ENCODE data around the gene NFYA. TPM values are rescaled to one million over a fixed set of nuclear protein-coding genes. Genes with fewer than 3 reads are reported as not detected.

Gene NFYA
- total and polyA plus RNA-seq, 2 of the 4 experiments (the other 2 are of a cell fraction) = 10.9 to 28.5 TPM

GRCh38 chr6:41100871-41101287, 28.1 kb downstream of the NFYA start:
- Histone ChIP-seq H4K5ac (ENCODE audit: low read depth, low read length) (no peak overlapping the region), H3K9me3 (ENCODE audit: control insufficient read depth, insufficient read depth, low read length) (no peaks in the 10 kb centered on the region), H3K4me3 (ENCODE audit: insufficient read depth, low read depth, low read length) (no peak overlapping the region), H3K18ac (ENCODE audit: low read depth, low read length) (no peak overlapping the region), H2BK20ac (ENCODE audit: low read depth, low read length) (no peak overlapping the region), H3K27ac (ENCODE audit: insufficient read depth, low read length) (no peak overlapping the region), H2BK15ac (ENCODE audit: low read depth, low read length) (no peak overlapping the region), H2AFZ (replicated peaks; ENCODE audit: low read length, poor library complexity) (no peak overlapping the region), H3K56ac (ENCODE audit: extremely low read depth, insufficient read depth, low read length) (no peak overlapping the region), H3K14ac (replicated peaks; ENCODE audit: low read depth, low read length) (no peak overlapping the region), H2BK5ac (ENCODE audit: low read depth, low read length, poor library complexity, severe bottlenecking) (no peak overlapping the region), H2AK5ac (ENCODE audit: low read depth, low read length) (no peak overlapping the region), H3K79me1 (ENCODE audit: low read depth in 1 of 2, low read length in 2 of 2) (peaks cover 3 to 5% of the 10 kb centered on the region in 2 experiments), H3K4ac (ENCODE audit: low read depth, low read length) (no peak overlapping the region), H4K91ac (ENCODE audit: insufficient read depth, low read depth, low read length) (no peak overlapping the region), H3K9ac (ENCODE audit: low read depth, low read length) (no peak overlapping the region), H3K4me1 (ENCODE audit: control insufficient read depth, insufficient read depth, low read length) (peaks cover 3% of the 10 kb centered on the region; the same call in 1 of the 2 replicates), H2AK9ac (replicated peaks; ENCODE audit: low read depth, low read length, poor library complexity) (no peak overlapping the region), H3K9me1 (ENCODE audit: insufficient read depth, low read length) (peaks cover 6% of the 10 kb centered on the region; the same call in 1 of the 2 replicates), H3K36me3 (ENCODE audit: control insufficient read depth, insufficient read depth, low read length) (peaks cover 26% of the 10 kb centered on the region), H3K23ac (ENCODE audit: low read depth, low read length) (no peak overlapping the region), H2BK120ac (ENCODE audit: low read depth, low read length) (no peak overlapping the region), H4K20me1 (ENCODE audit: insufficient read depth, low read length) (no peaks in the 10 kb centered on the region), H3K4me2 (ENCODE audit: low read depth, low read length) (no peak overlapping the region), H3K27me3 (ENCODE audit: control insufficient read depth, insufficient read depth, low read length) (no peaks in the 10 kb centered on the region), H4K8ac (ENCODE audit: low read depth in 2 of 2, low read length in 2 of 2) (no peak overlapping the region)
- no TSS peak for BruUV-seq (replicated peaks)
- CTCF ChIA-PET = no interaction called here
- dilution Hi-C loops (cut with HindIII; ENCODE audit: low sequenced_read_pairs, unreplicated experiment) = no loop called here
- DNase-seq (no peak), ATAC-seq (ENCODE audit: low read depth) (no peak)
- in situ Hi-C loops (cut with MboI; ENCODE audit: low sequenced_read_pairs) = no loop called here
- TF ChIP-seq RCOR1 (IDR thresholded peaks at IDR 0.05; ENCODE audit: insufficient replicate concordance, low read length) = no peak
- TF ChIP-seq, protein P1, sequence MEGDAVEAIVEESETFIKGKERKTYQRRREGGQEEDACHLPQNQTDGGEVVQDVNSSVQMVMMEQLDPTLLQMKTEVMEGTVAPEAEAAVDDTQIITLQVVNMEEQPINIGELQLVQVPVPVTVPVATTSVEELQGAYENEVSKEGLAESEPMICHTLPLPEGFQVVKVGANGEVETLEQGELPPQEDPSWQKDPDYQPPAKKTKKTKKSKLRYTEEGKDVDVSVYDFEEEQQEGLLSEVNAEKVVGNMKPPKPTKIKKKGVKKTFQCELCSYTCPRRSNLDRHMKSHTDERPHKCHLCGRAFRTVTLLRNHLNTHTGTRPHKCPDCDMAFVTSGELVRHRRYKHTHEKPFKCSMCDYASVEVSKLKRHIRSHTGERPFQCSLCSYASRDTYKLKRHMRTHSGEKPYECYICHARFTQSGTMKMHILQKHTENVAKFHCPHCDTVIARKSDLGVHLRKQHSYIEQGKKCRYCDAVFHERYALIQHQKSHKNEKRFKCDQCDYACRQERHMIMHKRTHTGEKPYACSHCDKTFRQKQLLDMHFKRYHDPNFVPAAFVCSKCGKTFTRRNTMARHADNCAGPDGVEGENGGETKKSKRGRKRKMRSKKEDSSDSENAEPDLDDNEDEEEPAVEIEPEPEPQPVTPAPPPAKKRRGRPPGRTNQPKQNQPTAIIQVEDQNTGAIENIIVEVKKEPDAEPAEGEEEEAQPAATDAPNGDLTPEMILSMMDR (conservative IDR thresholded peaks at IDR 0.05; ENCODE audit: low read depth, low read length) = no peak
- TF ChIP-seq USF2 (IDR thresholded peaks at IDR 0.05; ENCODE audit: low read depth, low read length) = no peak
- TF ChIP-seq SMC3 (IDR thresholded peaks at IDR 0.05; ENCODE audit: low read depth, low read length) = no peak
- no peak for TF ChIP-seq ELK1 (IDR thresholded peaks at IDR 0.05; ENCODE audit: borderline replicate concordance, low read depth, low read length)
- no peak for TF ChIP-seq RAD21 (IDR thresholded peaks at IDR 0.05; ENCODE audit: low read length)
- TF ChIP-seq NFE2L2 (IDR thresholded peaks at IDR 0.05; ENCODE audit: low read depth, low read length) = no peak
- no peak for TF ChIP-seq POLR2A (IDR thresholded peaks at IDR 0.05; ENCODE audit: low read depth, low read length)
- no peak for TF ChIP-seq CHD1 (IDR thresholded peaks at IDR 0.05; ENCODE audit: low read depth, low read length)
- no peak for TF ChIP-seq CEBPB (IDR thresholded peaks at IDR 0.05; ENCODE audit: low read depth, low read length)
- TF ChIP-seq BHLHE40 (IDR thresholded peaks at IDR 0.05; ENCODE audit: low read depth, low read length) = no peak
- no peak for TF ChIP-seq MAZ (IDR thresholded peaks at IDR 0.05; ENCODE audit: borderline replicate concordance, low read depth, low read length)
- TF ChIP-seq FOS (IDR thresholded peaks at IDR 0.05; ENCODE audit: low read depth, low read length) = no peak
- TF ChIP-seq MAFK (IDR thresholded peaks at IDR 0.05; ENCODE audit: low read depth, low read length) = no peak
- no peak for TF ChIP-seq MXI1 (IDR thresholded peaks at IDR 0.05; ENCODE audit: borderline replicate concordance, low read depth, low read length)
- TF ChIP-seq RFX5 (IDR thresholded peaks at IDR 0.05; ENCODE audit: low read depth, low read length) = no peak
- 79% methylated on average over 33 of the region's 42 CpGs; no CpG with 5 or more reads in 1 of the 2 experiments for WGBS, 2 experiments (ENCODE audit: extremely low coverage in 2 of 2, insufficient read length in 1 of 2)
- POLR2A ChIA-PET (ENCODE audit: unreplicated experiment) = no interaction called here
- intact Hi-C loops (cut with micrococcal nuclease) = no loop called here

Measured in IMR-90 (cell line).